OCI-LY7 (cell line): ENCODE data around the gene VCX3B.

Experiments used
- CTCF ChIP-seq: fragments of 200-600 bp; sonication (generic); conservative IDR thresholded peaks from 2 replicates; pipeline ENCODE4 v1.5.1; 2014; ENCODE audit warnings: mild to moderate bottlenecking, antibody characterized with exemption, low read length, moderate library complexity, mixed read lengths
- EZH2phosphoT487 ChIP-seq: fragments of 200-600 bp; sonication (generic); IDR thresholded peaks from 2 replicates; pipeline ENCODE4 v1.6.1; 2018; ENCODE audit warnings: low read depth, borderline replicate concordance, mild to moderate bottlenecking, mixed run types, antibody characterized with exemption, low read length, moderate library complexity, mixed read lengths

- no peak for TF ChIP-seq CTCF
- no peak for TF ChIP-seq EZH2phosphoT487
These were observed 9.1 kb upstream of the VCX3B start for GRCh38 chrX:8455557-8455956.
